Omental fat pad (tissue), 4 donors: ENCODE results near the gene WNT7A. TPM values are rescaled to one million over a fixed set of nuclear protein-coding genes. Genes with fewer than 3 reads are reported as not detected.

Experiments used
- ATAC-seq: fragments of 150-250 bp; one replicate; pipeline ENCODE4 v1.9.1; 2016; ENCODE audit warnings: mild to moderate bottlenecking, moderate library complexity; ENCODE audit not compliant: low FRiP score
- DNase-seq: peaks from one replicate; pipeline ENCODE4 v3.0.0-alpha.2; 2019; ENCODE audit warnings: low spot score
- CTCF ChIP-seq, 3 donors: fragments of 450-650 bp; IDR thresholded peaks; one replicate each; pipeline ENCODE4 v1.5.1; 2016 to 2017; ENCODE audit warnings: antibody characterized with exemption in 3 of 3, mild to moderate bottlenecking in 3 of 3, moderate library complexity in 2 of 3
- total RNA-seq, 4 donors: library from RNA; depleted of rRNA; stranded (reverse); fragments of >200 nt; gene quantifications; one replicate each; pipeline ENCODE4 v1.1.0, GENCODE V29; 2016

WNT7A gene
- total RNA-seq, 4 donors from 2014 or later: not detected

- DNase-seq (no peak), ATAC-seq (no peak)
- TF ChIP-seq CTCF (IDR thresholded peaks at IDR 0.05): no peak
These were observed 89.3 kb downstream of the WNT7A start for GRCh38 chr3:13790376-13791197.

GRCh38 chr3:13788522-13789424 lies 91.1 kb downstream of the WNT7A start:
- no peak for TF ChIP-seq CTCF (IDR thresholded peaks at IDR 0.05)
- ATAC-seq: no peak
- no peak for DNase-seq

DNA sequence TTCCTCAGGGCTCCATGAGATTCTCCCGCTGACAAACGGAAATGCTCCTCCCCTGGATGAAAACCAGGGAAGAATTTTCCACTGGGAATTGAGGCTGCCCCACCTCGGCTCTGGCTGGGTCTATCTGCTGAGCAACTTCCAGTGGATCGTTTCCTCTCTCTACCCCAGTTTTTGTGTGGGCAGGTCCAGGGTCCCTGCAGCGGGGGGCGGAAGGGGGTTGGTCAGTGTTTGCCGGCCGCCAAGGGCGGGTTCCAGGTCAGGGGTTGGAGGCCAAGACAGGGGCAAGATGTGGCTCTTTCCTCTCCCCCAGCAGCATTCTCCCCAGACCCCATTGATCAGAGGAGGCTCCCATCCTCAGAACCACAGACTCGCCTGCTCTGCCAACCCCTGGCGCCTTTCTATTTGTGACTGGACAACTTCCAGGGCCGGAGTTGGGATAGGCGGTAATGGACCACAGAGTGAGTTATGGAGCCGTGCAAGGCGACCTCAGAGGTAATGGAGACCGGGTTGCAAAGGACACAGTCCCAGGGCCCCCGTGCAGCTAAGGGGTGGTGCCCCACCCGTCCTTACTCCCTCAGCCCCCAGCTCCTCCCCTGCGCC lies 92.2 kb downstream of the WNT7A start:
- no peak for TF ChIP-seq CTCF (IDR thresholded peaks at IDR 0.05)
- DNase-seq (no peak), ATAC-seq (no peak)

DNA sequence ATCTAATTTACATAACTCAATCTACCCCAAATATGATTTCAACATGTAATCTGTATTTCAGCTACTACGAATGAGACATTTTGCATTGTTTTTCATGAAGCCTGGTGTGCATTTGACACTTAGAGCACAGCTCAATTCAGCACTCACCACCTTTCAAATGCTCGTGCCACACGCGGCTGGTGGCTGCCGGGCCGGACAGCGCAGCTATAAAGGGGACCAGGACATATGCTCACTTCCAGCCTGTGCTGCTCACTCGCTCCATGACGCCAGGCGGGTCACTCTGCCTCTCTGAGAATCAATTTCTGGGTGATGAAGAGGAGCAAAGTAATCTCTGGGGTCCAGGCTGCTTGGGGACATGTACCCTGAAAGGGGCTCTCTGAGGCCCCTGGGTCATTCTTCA lies 93.1 kb downstream of the WNT7A start:
- no peak for TF ChIP-seq CTCF (IDR thresholded peaks at IDR 0.05)
- DNase-seq: no peak
- ATAC-seq: no peak

DNA sequence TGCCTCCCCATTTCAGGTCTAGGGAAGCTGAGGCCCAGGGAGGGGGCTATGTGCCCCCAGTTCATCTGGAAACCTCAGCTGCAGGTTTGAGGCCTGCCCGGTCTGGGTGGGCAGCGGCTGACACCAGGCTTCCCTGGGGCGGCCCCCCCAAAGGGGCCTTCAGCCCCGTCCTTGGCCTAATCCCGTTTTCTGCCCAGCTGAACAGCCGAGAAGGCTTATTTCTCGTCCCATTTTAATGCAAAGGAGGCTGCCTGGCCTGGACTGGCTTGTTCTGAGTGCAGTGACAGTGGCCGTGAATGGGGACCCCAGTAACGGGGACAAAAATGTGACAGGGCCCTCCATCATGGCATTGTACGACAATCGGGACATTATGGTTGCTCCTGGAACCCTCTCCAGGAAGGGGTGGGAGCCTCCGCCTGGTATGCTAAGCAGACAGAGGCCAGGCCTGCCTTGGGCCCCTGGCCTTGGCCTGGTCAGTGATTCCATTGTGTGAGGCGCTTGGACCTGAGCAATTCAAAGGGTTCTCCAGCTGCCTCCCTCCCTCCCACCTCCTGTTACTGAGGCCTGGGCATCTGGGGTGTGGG lies 93.9 kb downstream of the WNT7A start:
- TF ChIP-seq CTCF (IDR thresholded peaks at IDR 0.05): no peak
- no peak for DNase-seq
- ATAC-seq: no peak

DNA sequence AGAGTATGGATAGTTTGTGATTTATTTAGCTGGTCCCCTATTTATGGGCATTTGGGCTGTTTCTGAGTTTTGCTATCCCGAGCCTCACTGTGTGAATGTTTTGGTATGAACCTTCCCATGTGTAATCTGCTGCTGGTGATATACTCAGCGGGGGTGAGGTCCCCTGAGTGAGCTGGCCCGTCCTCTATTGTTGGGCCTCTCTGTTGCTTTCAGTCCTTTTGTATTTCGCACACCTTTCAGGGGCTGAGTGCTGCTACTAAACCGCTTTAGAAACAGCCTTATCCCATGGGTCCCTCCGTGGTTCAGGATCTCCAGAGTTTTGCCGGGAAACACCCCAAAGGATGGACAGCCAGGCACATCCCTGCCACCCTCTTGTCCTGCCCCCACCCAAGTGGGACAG lies 94.5 kb downstream of the WNT7A start:
- no peak for ATAC-seq
- no peak for DNase-seq
- no peak for TF ChIP-seq CTCF (IDR thresholded peaks at IDR 0.05)
